Gastrocnemius medialis (tissue), 4 donors: ENCODE results near the gene RNF207.

Source experiments
- POLR2A ChIP-seq, 2 donors: fragments of 450-650 bp; IDR thresholded peaks; one replicate each; pipeline ENCODE4 v1.6.1; 2017; ENCODE audit warnings: antibody characterized with exemption in 2 of 2, mild to moderate bottlenecking in 2 of 2, moderate library complexity in 2 of 2
- TF ChIP-seq, protein P1 (sequence below), 5 experiments: fragments of 450-650 bp in 3 of 5; fragments of 200-600 bp in 2 of 5; sonication (generic) in 2 of 5; IDR thresholded peaks in 4 of 5; conservative IDR thresholded peaks in 1 of 5; 1 replicate in 4 of 5; 2 replicates in 1 of 5; pipeline ENCODE4 v1.5.1; 2016 to 2019; ENCODE audit warnings: antibody characterized with exemption in 5 of 5, mild to moderate bottlenecking in 3 of 5, moderate library complexity in 3 of 5

DNA sequence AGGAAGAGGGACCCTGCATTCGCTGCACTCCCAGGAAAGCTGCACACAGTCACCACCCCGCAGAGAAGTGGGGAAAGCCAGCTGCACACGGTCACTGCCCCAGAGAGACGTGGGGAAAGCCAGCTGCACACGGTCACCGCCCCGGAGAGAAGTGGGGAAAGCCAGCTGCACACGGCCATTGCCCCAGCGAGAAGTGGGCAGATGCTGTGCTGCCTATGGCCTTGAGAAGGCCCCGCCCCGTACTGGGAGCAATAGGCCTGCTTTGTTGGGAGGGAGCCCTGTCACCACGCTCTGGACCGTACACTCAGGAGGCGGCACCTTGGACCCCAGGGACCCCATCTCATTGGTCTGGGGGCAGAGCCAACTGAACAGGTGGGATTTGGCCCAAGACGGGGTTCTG is 59.2 kb downstream of the RNF207 start:
- TF ChIP-seq, protein P1, sequence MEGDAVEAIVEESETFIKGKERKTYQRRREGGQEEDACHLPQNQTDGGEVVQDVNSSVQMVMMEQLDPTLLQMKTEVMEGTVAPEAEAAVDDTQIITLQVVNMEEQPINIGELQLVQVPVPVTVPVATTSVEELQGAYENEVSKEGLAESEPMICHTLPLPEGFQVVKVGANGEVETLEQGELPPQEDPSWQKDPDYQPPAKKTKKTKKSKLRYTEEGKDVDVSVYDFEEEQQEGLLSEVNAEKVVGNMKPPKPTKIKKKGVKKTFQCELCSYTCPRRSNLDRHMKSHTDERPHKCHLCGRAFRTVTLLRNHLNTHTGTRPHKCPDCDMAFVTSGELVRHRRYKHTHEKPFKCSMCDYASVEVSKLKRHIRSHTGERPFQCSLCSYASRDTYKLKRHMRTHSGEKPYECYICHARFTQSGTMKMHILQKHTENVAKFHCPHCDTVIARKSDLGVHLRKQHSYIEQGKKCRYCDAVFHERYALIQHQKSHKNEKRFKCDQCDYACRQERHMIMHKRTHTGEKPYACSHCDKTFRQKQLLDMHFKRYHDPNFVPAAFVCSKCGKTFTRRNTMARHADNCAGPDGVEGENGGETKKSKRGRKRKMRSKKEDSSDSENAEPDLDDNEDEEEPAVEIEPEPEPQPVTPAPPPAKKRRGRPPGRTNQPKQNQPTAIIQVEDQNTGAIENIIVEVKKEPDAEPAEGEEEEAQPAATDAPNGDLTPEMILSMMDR (IDR thresholded peaks at IDR 0.05 in 4 of 5, conservative IDR thresholded peaks at IDR 0.05 in 1 of 5): no peak
- no peak for TF ChIP-seq POLR2A (IDR thresholded peaks at IDR 0.05)
